ENCODE results near the gene SUPT6H.

The SUPT6H gene

GRCh38 chr17:28615260-28615940 is 46.6 kb upstream of the SUPT6H start:
- Histone ChIP-seq H3K9me3 (ENCODE audit: insufficient read depth, low read depth, low read length) (no peaks in the 10 kb centered on the region), H3K4me1 (ENCODE audit: control insufficient read depth in 1 of 2, insufficient read depth in 2 of 2, low read length in 2 of 2) (no peaks in the 10 kb centered on the region), H3K79me2 (ENCODE audit: control insufficient read depth, insufficient read depth, low read length, poor library complexity) (no peaks in the 10 kb centered on the region), H3K4me3 (ENCODE audit: low read depth, low read length) (no peak overlapping the region), H2BK5ac (ENCODE audit: low read depth, low read length, poor library complexity) (no peak overlapping the region), H2BK12ac (ENCODE audit: low read length) (no peak overlapping the region), H4K8ac (ENCODE audit: low read depth, low read length) (no peak overlapping the region), H3K14ac (ENCODE audit: low read length) (no peak overlapping the region), H3K36me3 (ENCODE audit: control insufficient read depth in 1 of 2, insufficient read depth in 2 of 2, low read length in 2 of 2) (peaks cover 54 to 73% of the 10 kb centered on the region in 2 experiments), H2AFZ (ENCODE audit: insufficient read depth, low read length, poor library complexity) (no peak overlapping the region), H3K9ac (ENCODE audit: low read length) (no peak overlapping the region), H3K23ac (ENCODE audit: low read length) (no peak overlapping the region), H3K4me2 (ENCODE audit: low read length) (no peak overlapping the region), H4K12ac (ENCODE audit: low read depth, low read length) (no peak overlapping the region), H3K18ac (ENCODE audit: low read length) (no peak overlapping the region), H4K91ac (ENCODE audit: low read depth, low read length) (no peak overlapping the region), H3K4ac (ENCODE audit: low read depth, low read length) (no peak overlapping the region), H2AK5ac (ENCODE audit: low read length) (no peak overlapping the region), H3K27me3 (ENCODE audit: insufficient read depth, low read length) (no peaks in the 10 kb centered on the region), H3K27ac (ENCODE audit: low read depth, low read length) (no peak overlapping the region), H3K79me1 (ENCODE audit: low read length) (no peaks in the 10 kb centered on the region), H2BK120ac (ENCODE audit: insufficient read depth, low read length, poor library complexity) (no peak overlapping the region)
- no CpG with 5 or more reads among the region's 4 CpGs for WGBS (ENCODE audit: extremely low coverage, insufficient coverage, insufficient read length)
- DNase-seq: no peak

- H3K9ac ChIP-seq (ENCODE audit: low read length): no peak overlapping the region
- H3K79me2 ChIP-seq (ENCODE audit: control insufficient read depth, insufficient read depth, low read length, poor library complexity): no peaks in the 10 kb centered on the region
- no peak overlapping the region for H3K14ac ChIP-seq (ENCODE audit: low read length)
- no peak overlapping the region for H4K8ac ChIP-seq (ENCODE audit: low read depth, low read length)
- no peak overlapping the region for H2BK120ac ChIP-seq (ENCODE audit: insufficient read depth, low read length, poor library complexity)
- no peak overlapping the region for H4K12ac ChIP-seq (ENCODE audit: low read depth, low read length)
- H3K4me3 ChIP-seq (ENCODE audit: low read depth, low read length): no peak overlapping the region
- no peaks in the 10 kb centered on the region for H3K9me3 ChIP-seq (ENCODE audit: insufficient read depth, low read depth, low read length)
- H3K18ac ChIP-seq (ENCODE audit: low read length): no peak overlapping the region
- no peak overlapping the region for H3K23ac ChIP-seq (ENCODE audit: low read length)
- H3K4me1 ChIP-seq (ENCODE audit: control insufficient read depth in 1 of 2, insufficient read depth in 2 of 2, low read length in 2 of 2): no peaks in the 10 kb centered on the region
- H2AK5ac ChIP-seq (ENCODE audit: low read length): no peak overlapping the region
- no peak overlapping the region for H3K27ac ChIP-seq (ENCODE audit: low read depth, low read length)
- no CpG with 5 or more reads among the region's 7 CpGs for WGBS (ENCODE audit: extremely low coverage, insufficient coverage, insufficient read length)
- H2BK12ac ChIP-seq (ENCODE audit: low read length): no peak overlapping the region
- no peaks in the 10 kb centered on the region for H3K79me1 ChIP-seq (ENCODE audit: low read length)
- H4K91ac ChIP-seq (ENCODE audit: low read depth, low read length): no peak overlapping the region
- no peaks in the 10 kb centered on the region for H3K27me3 ChIP-seq (ENCODE audit: insufficient read depth, low read length)
- H3K36me3 ChIP-seq (ENCODE audit: control insufficient read depth in 1 of 2, insufficient read depth in 2 of 2, low read length in 2 of 2): peaks cover 55 to 76% of the 10 kb centered on the region in 2 experiments
- H3K4ac ChIP-seq (ENCODE audit: low read depth, low read length): no peak overlapping the region
- no peak for DNase-seq
- H2AFZ ChIP-seq (ENCODE audit: insufficient read depth, low read length, poor library complexity): no peak overlapping the region
- no peak overlapping the region for H2BK5ac ChIP-seq (ENCODE audit: low read depth, low read length, poor library complexity)
- no peak overlapping the region for H3K4me2 ChIP-seq (ENCODE audit: low read length)
Observed at GRCh38 chr17:28616281-28616680, 45.7 kb upstream of the SUPT6H start.

GRCh38 chr17:28618464-28618863 is 43.5 kb upstream of the SUPT6H start:
- Histone ChIP-seq H3K4me3 (ENCODE audit: low read depth, low read length) (no peak overlapping the region), H3K9ac (ENCODE audit: low read length) (no peak overlapping the region), H3K4me2 (ENCODE audit: low read length) (no peak overlapping the region), H2AK5ac (ENCODE audit: low read length) (no peak overlapping the region), H3K36me3 (ENCODE audit: control insufficient read depth in 1 of 2, insufficient read depth in 2 of 2, low read length in 2 of 2) (peaks cover 50 to 79% of the 10 kb centered on the region in 2 experiments), H4K8ac (ENCODE audit: low read depth, low read length) (no peak overlapping the region), H3K79me2 (ENCODE audit: control insufficient read depth, insufficient read depth, low read length, poor library complexity) (no peaks in the 10 kb centered on the region), H4K91ac (ENCODE audit: low read depth, low read length) (no peak overlapping the region), H2BK5ac (ENCODE audit: low read depth, low read length, poor library complexity) (no peak overlapping the region), H3K79me1 (ENCODE audit: low read length) (no peaks in the 10 kb centered on the region), H2BK12ac (ENCODE audit: low read length) (no peak overlapping the region), H2BK120ac (ENCODE audit: insufficient read depth, low read length, poor library complexity) (no peak overlapping the region), H3K27ac (ENCODE audit: low read depth, low read length) (no peak overlapping the region), H2AFZ (ENCODE audit: insufficient read depth, low read length, poor library complexity) (no peak overlapping the region), H3K9me3 (ENCODE audit: insufficient read depth, low read depth, low read length) (no peaks in the 10 kb centered on the region), H3K4me1 (ENCODE audit: control insufficient read depth in 1 of 2, insufficient read depth in 2 of 2, low read length in 2 of 2) (no peaks in the 10 kb centered on the region), H3K18ac (ENCODE audit: low read length) (no peak overlapping the region), H3K4ac (ENCODE audit: low read depth, low read length) (no peak overlapping the region), H3K14ac (ENCODE audit: low read length) (no peak overlapping the region), H4K12ac (ENCODE audit: low read depth, low read length) (no peak overlapping the region), H3K27me3 (ENCODE audit: insufficient read depth, low read length) (no peaks in the 10 kb centered on the region), H3K23ac (ENCODE audit: low read length) (no peak overlapping the region)
- no CpG with 5 or more reads among the region's 3 CpGs for WGBS (ENCODE audit: extremely low coverage, insufficient coverage, insufficient read length)
- no peak for DNase-seq

- no peak for DNase-seq
- H2BK120ac ChIP-seq (ENCODE audit: insufficient read depth, low read length, poor library complexity): no peak overlapping the region
Observed at GRCh38 chr17:28620010-28620409, 42.0 kb upstream of the SUPT6H start.

More at GRCh38 chr17:28620010-28620409, 42.0 kb upstream of the SUPT6H start:
- Histone ChIP-seq H2BK12ac (ENCODE audit: low read length) (no peak overlapping the region), H3K79me1 (ENCODE audit: low read length) (no peaks in the 10 kb centered on the region), H3K14ac (ENCODE audit: low read length) (no peak overlapping the region), H3K9me3 (ENCODE audit: insufficient read depth, low read depth, low read length) (no peaks in the 10 kb centered on the region), H3K27me3 (ENCODE audit: insufficient read depth, low read length) (no peaks in the 10 kb centered on the region), H3K9ac (ENCODE audit: low read length) (no peak overlapping the region), H4K8ac (ENCODE audit: low read depth, low read length) (no peak overlapping the region), H2AFZ (ENCODE audit: insufficient read depth, low read length, poor library complexity) (no peak overlapping the region), H3K36me3 (ENCODE audit: control insufficient read depth in 1 of 2, insufficient read depth in 2 of 2, low read length in 2 of 2) (peaks cover 42 to 79% of the 10 kb centered on the region in 2 experiments), H2AK5ac (ENCODE audit: low read length) (no peak overlapping the region), H3K4me2 (ENCODE audit: low read length) (no peak overlapping the region), H3K4me1 (ENCODE audit: control insufficient read depth in 1 of 2, insufficient read depth in 2 of 2, low read length in 2 of 2) (no peaks in the 10 kb centered on the region), H4K91ac (ENCODE audit: low read depth, low read length) (no peak overlapping the region), H4K12ac (ENCODE audit: low read depth, low read length) (no peak overlapping the region), H3K27ac (ENCODE audit: low read depth, low read length) (no peak overlapping the region), H2BK5ac (ENCODE audit: low read depth, low read length, poor library complexity) (no peak overlapping the region), H3K23ac (ENCODE audit: low read length) (no peak overlapping the region), H3K4me3 (ENCODE audit: low read depth, low read length) (no peak overlapping the region), H3K79me2 (ENCODE audit: control insufficient read depth, insufficient read depth, low read length, poor library complexity) (no peaks in the 10 kb centered on the region), H3K18ac (ENCODE audit: low read length) (no peak overlapping the region), H3K4ac (ENCODE audit: low read depth, low read length) (no peak overlapping the region)
- WGBS (ENCODE audit: extremely low coverage, insufficient coverage, insufficient read length): no CpG with 5 or more reads among the region's 2 CpGs
